Lung (tissue), 12 donors: Measurements from ENCODE around the gene SLC22A23. TPM values are rescaled to one million over a fixed set of nuclear protein-coding genes. Genes with fewer than 3 reads are reported as not detected.

Source experiments
- ATAC-seq: fragments of 200-7000 bp; cut with Tn5 transposase; one replicate; pipeline ENCODE4 v1.9.1; 2020; ENCODE audit warnings: moderate number of reproducible peaks; ENCODE audit not compliant: insufficient read depth, low FRiP score
- DNase-seq, 3 donors: peaks; one replicate each; pipeline ENCODE4 v3.0.0-alpha.2; 2013 to 2017
- H3K27ac ChIP-seq, 2 donors: one replicate each; pipeline ENCODE4 v1.5.1; 2013; ENCODE audit warnings: mild to moderate bottlenecking in 2 of 2, moderate library complexity in 2 of 2, control low read depth in 1 of 2, inconsistent platforms in 1 of 2, low read depth in 1 of 2, low read length in 1 of 2
- H3K27me3 ChIP-seq, 3 donors: one replicate each; pipeline ENCODE4 v1.5.1; 2013; ENCODE audit warnings: low read length in 2 of 3; ENCODE audit not compliant: control insufficient read depth in 3 of 3, insufficient read depth in 3 of 3
- H3K36me3 ChIP-seq, 4 donors: one replicate each; pipeline ENCODE4 v1.5.1; 2013; ENCODE audit warnings: low read length in 4 of 4, mild to moderate bottlenecking in 1 of 4, moderate library complexity in 1 of 4; ENCODE audit not compliant: control insufficient read depth in 4 of 4, insufficient read depth in 4 of 4
- H3K4me1 ChIP-seq, 5 donors: one replicate each; pipeline ENCODE4 v1.5.1; 2013; ENCODE audit warnings: low read length in 5 of 5, mild to moderate bottlenecking in 2 of 5, moderate library complexity in 1 of 5; ENCODE audit not compliant: control insufficient read depth in 5 of 5, insufficient read depth in 5 of 5
- H3K4me3 ChIP-seq: one replicate; pipeline ENCODE4 v1.5.1; 2013; ENCODE audit warnings: mild to moderate bottlenecking, control low read depth, moderate library complexity
- H3K9ac ChIP-seq, 2 donors: one replicate each; pipeline ENCODE4 v1.5.1; 2013; ENCODE audit warnings: low read length in 2 of 2, control low read depth in 1 of 2; ENCODE audit not compliant: insufficient read depth in 1 of 2
- H3K9me3 ChIP-seq, 4 donors: one replicate each; pipeline ENCODE4 v1.5.1; 2013; ENCODE audit warnings: low read length in 3 of 4, mild to moderate bottlenecking in 1 of 4, moderate library complexity in 1 of 4; ENCODE audit not compliant: control insufficient read depth in 4 of 4, insufficient read depth in 3 of 4
- CTCF ChIP-seq: IDR thresholded peaks from 2 replicates; pipeline ENCODE4 v1.5.1; 2012; ENCODE audit warnings: mild to moderate bottlenecking; ENCODE audit errors: control extremely low read depth, extremely low read depth
- WGBS, 2 donors: extraction: QIAGEN DNeasy Blood & Tissue Kit; methylation state at CpG; one replicate each; pipeline ENCODE4 v1.1.7; 2013; 5-methylcytosine and 5-hydroxymethylcytosine counted together
- polyA plus RNA-seq, 2 donors: library from polyadenylated mRNA; stranded (reverse); fragments of 200-250 nt; gene quantifications; one replicate each; pipeline ENCODE4 v1.2.1, GENCODE V29; 2013
- total RNA-seq, 2 donors: library from RNA; depleted of rRNA in 1 of 2; stranded (reverse); fragments of >200 nt in 1 of 2; gene quantifications; one replicate each; pipeline ENCODE4 v1.2.1, GENCODE V29; 2014 to 2021
- donor health status: control.
- donor health status: control.
- donor health status: Bipolar disorder and iron deficiency.
- donor health status: healthy.
- donor health status: DM: yes; HTN: yes; CAD: no.

Gene SLC22A23
- total and polyA plus RNA-seq, 4 donors = 6.6 to 45.6 (median 24.1) TPM

GRCh38 chr6:3419624-3420272 lies 37.1 kb downstream of the SLC22A23 start:
- DNase-seq = no peak
- 61 to 84% methylated on average over 3 of the region's 3 CpGs for WGBS, 2 donors

GRCh38 chr6:3418496-3419060 lies 38.3 kb downstream of the SLC22A23 start:
- Histone ChIP-seq H3K9ac (no peak overlapping the region), H3K36me3 (no peaks in the 10 kb centered on the region), H3K27ac (peak overlapping the region in 1 of 2 donors; percentile 78), H3K4me3 (no peak overlapping the region), H3K27me3 (no peaks in the 10 kb centered on the region), H3K4me1 (peaks cover 0 to 22% (median 5%) of the 10 kb centered on the region in 5 donors), H3K9me3 (no peaks in the 10 kb centered on the region)
- TF ChIP-seq CTCF = no peak
- ATAC-seq (peak; percentile 38), DNase-seq (no peak)
- WGBS, 2 donors = 69 to 88% methylated on average over 8 of the region's 8 CpGs

More at GRCh38 chr6:3419624-3420272, 37.1 kb downstream of the SLC22A23 start:
- H3K4me1 ChIP-seq = peaks cover 0 to 16% (median 6%) of the 10 kb centered on the region in 5 donors
- no peak for TF ChIP-seq CTCF
- H3K9ac ChIP-seq = no peak overlapping the region
- no peak overlapping the region for H3K4me3 ChIP-seq
- H3K27me3 ChIP-seq = no peaks in the 10 kb centered on the region
- no peaks in the 10 kb centered on the region for H3K9me3 ChIP-seq
- ATAC-seq = no peak
- H3K36me3 ChIP-seq = peaks cover 0 to 1% (median 0%) of the 10 kb centered on the region in 4 donors
- H3K27ac ChIP-seq = peak overlapping the region in 1 of 2 donors; percentile 26

DNA sequence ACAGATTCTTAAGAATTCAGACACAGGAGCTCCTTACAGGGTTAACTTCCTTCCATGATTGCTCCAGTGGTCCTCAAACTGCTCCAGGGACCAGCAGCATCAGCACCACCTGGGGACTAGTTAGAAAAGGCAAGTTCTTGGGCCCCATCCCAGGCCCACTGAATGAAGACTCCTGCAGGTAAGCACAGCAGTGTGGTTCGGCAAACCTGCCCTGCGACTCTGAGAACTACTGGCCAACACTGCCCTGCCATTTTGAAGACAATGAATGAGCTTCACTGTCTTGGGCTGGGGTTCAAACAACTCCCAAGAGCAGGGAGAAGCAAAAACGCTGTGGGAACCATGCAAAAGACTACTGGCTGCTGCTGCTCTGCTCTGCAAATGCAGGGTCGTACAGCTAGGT lies 39.4 kb downstream of the SLC22A23 start:
- ATAC-seq (no peak), DNase-seq (no peak)
- H3K27me3 ChIP-seq = no peaks in the 10 kb centered on the region
- peaks cover 0 to 4% (median 0%) of the 10 kb centered on the region in 4 donors for H3K9me3 ChIP-seq
- TF ChIP-seq CTCF = no peak
- peaks cover 0 to 5% (median under 1%) of the 10 kb centered on the region in 4 donors for H3K36me3 ChIP-seq
- peaks cover 0 to 20% (median 5%) of the 10 kb centered on the region in 5 donors for H3K4me1 ChIP-seq
- H3K27ac ChIP-seq = no peak overlapping the region
- no peak overlapping the region for H3K4me3 ChIP-seq
- no peak overlapping the region for H3K9ac ChIP-seq
- 84 to 90% methylated on average over 4 of the region's 4 CpGs for WGBS, 2 donors
